Measurements from ENCODE around the gene CORO2B. TPM values are rescaled to one million over a fixed set of nuclear protein-coding genes. Genes with fewer than 3 reads are reported as not detected.

CORO2B gene
- total and polyA plus RNA-seq, 9 of the 15 experiments (the other 6 are each of a cell fraction or from before 2014, with no cell fraction given), result not detected

DNA sequence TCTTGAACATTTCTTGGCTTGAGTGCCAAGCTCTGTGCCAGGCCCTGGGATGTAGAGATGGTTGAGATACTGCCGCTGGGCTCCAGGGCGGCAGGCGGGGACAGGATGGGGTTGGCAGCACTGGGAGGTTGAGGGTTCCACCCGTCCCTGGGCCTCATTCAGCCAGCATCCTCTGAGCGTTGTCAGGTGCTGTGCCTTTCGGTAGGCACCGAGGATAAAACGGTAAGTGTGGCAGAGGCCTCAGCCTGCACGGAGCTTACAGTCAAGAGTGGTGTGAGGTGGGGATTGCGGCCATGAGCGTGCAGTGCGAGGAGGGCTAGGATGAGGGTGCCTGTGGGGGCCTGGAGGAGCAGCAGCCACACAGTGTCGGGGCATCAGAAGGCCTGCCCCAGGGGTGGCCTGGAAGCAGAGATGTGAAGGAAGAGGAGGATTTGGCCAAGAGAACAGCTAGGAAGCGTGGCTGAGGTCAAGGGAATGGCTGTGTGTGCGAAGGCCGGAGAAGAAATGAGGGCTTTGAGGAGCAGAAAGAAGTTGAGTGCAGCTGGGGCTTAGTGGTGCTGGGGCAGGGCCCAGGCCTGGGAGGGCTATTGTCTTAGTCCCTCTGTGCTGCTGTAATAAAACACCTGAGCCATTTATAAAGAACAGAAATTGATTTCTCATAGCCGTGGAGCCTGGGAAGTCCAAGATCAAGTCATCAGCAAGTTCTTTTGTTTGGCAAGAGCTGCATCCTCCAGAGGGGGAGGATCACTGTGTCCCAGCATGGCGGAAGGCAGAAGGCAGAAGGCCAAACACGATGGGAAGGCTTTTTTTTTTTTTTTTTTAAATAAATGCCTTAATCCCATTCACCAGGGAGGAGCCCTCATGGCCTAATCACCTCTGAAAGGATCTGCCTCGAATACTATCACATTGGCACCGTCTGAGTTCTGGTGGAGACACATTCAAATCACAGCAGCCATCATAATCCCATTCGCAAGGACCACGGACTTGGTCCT lies 22.7 kb downstream of the CORO2B start (continued):
- no peak for TF ChIP-seq KDM2B (CRISPR knock-in tag; IDR thresholded peaks at IDR 0.05)
- TF ChIP-seq PRPF4 (IDR thresholded peaks at IDR 0.05; ENCODE audit: insufficient read depth, low read depth, low read length, poor library complexity, severe bottlenecking), result no peak
- no peak for TF ChIP-seq SIN3A (IDR thresholded peaks at IDR 0.05; ENCODE audit: borderline replicate concordance in 2 of 2, control insufficient read depth in 1 of 2, low read depth in 2 of 2, low read length in 2 of 2)
- no peak for TF ChIP-seq RBM14 (IDR thresholded peaks at IDR 0.05; ENCODE audit: borderline replicate concordance, insufficient read depth, low read depth, low read length)
- no peak for TF ChIP-seq NR4A1 (CRISPR knock-in tag; IDR thresholded peaks at IDR 0.05)
- no peak for TF ChIP-seq NR4A1 (tag; IDR thresholded peaks at IDR 0.05)
- no peak for TF ChIP-seq TBL1XR1 (IDR thresholded peaks at IDR 0.05; ENCODE audit: low read length in 2 of 2)
- no peak for TF ChIP-seq ZNF584 (CRISPR knock-in tag; IDR thresholded peaks at IDR 0.05; ENCODE audit: low read depth)
- TF ChIP-seq ZKSCAN3 (CRISPR knock-in tag; IDR thresholded peaks at IDR 0.05), result no peak
- TF ChIP-seq EGR1 (conservative IDR thresholded peaks at IDR 0.05), result no peak
- no peak for TF ChIP-seq DNMT1 (IDR thresholded peaks at IDR 0.05)

All from K562 (cell line).